ENCODE data around the gene EARS2.

DNA sequence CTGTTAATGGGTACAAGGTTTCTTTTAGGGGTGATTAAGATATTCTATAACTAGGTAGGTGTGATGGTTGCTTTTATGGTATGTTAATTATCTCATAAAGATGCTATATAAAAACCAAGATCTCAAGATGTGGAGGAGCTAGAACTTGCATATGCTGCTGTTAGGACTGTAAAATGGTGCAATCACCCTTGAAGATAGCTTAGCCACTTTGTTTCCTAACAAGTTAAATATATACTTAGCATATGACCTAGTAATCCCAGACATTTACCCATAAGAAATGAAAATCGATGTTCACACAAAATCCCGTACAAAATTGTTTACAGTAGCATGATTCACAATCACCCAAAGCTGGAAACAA is 71.9 kb downstream of the EARS2 start:
- TF ChIP-seq, protein P1, sequence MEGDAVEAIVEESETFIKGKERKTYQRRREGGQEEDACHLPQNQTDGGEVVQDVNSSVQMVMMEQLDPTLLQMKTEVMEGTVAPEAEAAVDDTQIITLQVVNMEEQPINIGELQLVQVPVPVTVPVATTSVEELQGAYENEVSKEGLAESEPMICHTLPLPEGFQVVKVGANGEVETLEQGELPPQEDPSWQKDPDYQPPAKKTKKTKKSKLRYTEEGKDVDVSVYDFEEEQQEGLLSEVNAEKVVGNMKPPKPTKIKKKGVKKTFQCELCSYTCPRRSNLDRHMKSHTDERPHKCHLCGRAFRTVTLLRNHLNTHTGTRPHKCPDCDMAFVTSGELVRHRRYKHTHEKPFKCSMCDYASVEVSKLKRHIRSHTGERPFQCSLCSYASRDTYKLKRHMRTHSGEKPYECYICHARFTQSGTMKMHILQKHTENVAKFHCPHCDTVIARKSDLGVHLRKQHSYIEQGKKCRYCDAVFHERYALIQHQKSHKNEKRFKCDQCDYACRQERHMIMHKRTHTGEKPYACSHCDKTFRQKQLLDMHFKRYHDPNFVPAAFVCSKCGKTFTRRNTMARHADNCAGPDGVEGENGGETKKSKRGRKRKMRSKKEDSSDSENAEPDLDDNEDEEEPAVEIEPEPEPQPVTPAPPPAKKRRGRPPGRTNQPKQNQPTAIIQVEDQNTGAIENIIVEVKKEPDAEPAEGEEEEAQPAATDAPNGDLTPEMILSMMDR (IDR thresholded peaks at IDR 0.05; ENCODE audit: low read length), result no peak
- TF ChIP-seq EZH2phosphoT487 (IDR thresholded peaks at IDR 0.05; ENCODE audit: low read length), result no peak
